GM19351 (cell line): ENCODE measurements around the gene OXNAD1.

ENCODE experiments used
- ATAC-seq: cut with Tn5 transposase; IDR thresholded peaks from one replicate; pipeline ENCODE4 v1.9.1; 2021; ENCODE audit warnings: mild to moderate bottlenecking, moderate library complexity; ENCODE audit not compliant: unreplicated experiment

Gene OXNAD1, protein sequence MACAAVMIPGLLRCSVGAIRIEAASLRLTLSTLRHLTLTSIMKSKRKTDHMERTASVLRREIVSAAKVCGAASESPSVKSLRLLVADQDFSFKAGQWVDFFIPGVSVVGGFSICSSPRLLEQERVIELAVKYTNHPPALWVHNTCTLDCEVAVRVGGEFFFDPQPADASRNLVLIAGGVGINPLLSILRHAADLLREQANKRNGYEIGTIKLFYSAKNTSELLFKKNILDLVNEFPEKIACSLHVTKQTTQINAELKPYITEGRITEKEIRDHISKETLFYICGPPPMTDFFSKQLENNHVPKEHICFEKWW

GRCh38 chr3:16264708-16265454, at the start of gene OXNAD1, which contains the start of gene DPH3:
Gene OXNAD1, plus strand, starts transcription at chr3:16265212. Its CDS starts 5,741 bp downstream, at chr3:16270953.
Gene DPH3, minus strand, starts transcription at chr3:16264943. Its CDS starts 67 bp downstream, at chr3:16264876.
- peak; percentile 98 for ATAC-seq

- no peak for ATAC-seq
These were observed 48.6 kb upstream of the OXNAD1 start for GRCh38 chr3:16216373-16216935.

DNA sequence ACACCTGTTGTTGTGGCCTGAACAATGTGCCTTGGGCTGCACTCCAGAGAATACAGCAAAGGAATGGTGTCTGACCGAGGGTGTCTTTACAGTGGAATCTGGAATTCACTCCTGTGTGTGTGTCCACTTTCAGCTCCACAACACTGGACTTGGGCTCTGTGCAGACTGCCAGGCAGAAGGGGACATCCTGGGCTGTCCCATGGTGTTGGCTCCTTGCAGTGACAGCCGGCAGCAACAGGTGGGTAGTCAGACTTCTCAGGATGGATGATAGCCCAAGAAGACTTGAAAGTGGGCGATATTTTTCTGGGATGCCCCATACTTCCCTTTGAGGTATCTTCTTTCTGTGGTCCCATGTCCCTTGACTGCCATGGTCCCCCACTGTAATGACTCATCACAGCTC, 45.2 kb upstream of the OXNAD1 start:
- ATAC-seq, result no peak

DNA sequence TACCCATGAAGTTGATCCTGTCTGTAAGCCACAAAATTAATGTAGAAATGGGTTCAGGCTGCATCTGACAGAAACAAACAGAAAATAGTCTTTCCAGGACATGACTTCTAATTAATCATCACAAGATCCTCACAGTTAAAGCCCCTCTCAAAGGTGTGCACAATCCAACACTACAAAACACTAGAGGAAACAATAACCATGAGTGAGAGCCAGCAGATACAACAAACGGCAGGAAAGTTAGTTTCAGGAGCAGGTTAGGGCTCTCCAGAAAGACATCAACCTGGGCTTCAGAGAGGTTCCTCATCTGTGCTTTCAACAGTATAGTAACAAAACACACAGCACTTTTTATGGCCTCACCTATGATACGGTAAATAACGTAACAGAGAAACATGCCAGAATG, 43.0 kb upstream of the OXNAD1 start:
- ATAC-seq, result no peak

DNA sequence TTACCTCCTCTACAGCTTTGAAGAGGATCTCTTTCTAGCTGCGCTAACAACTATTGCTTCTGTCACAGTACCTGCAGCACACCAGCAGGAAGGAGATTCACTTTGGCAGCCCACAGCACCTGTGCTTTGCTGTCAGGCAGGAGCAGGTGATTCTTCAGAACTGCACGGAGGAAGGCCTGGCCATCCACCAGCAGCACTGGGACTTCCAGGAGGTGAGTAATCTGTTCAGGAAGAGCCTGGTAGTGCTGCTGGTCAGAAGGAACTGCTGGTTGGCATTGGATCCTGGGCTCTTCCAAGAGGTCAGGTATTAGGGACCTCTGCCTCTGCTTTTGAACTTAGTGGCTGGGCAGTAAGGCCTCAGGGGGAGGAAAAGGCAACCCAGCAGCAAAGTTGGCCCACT, 42.5 kb upstream of the OXNAD1 start:
- ATAC-seq, result no peak

GRCh38 chr3:16224325-16224724, 40.7 kb upstream of the OXNAD1 start:
- no peak for ATAC-seq

DNA sequence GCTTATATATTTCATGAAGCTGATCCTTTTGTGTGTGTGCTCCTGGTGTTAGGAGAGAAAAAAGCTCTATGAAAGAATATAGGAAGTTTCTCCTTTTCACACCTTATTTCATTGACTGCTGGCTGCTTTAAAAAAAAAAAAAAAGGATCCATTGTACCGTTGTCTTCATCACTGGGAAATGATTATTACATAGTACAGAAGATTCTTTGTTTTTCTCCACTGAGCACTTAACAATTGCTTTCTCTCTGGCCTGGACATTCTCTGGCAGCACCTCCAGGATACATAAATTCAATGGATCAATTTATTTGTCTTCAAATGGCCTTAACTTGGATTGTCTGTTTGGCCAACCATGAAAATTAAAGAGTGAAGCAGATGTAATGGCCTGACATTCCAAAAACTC, 37.4 kb upstream of the OXNAD1 start:
- no peak for ATAC-seq

- no peak for ATAC-seq
These were observed 35.3 kb upstream of the OXNAD1 start for GRCh38 chr3:16229681-16230080.

GRCh38 chr3:16231983-16232382, 33.0 kb upstream of the OXNAD1 start:
- no peak for ATAC-seq

DNA sequence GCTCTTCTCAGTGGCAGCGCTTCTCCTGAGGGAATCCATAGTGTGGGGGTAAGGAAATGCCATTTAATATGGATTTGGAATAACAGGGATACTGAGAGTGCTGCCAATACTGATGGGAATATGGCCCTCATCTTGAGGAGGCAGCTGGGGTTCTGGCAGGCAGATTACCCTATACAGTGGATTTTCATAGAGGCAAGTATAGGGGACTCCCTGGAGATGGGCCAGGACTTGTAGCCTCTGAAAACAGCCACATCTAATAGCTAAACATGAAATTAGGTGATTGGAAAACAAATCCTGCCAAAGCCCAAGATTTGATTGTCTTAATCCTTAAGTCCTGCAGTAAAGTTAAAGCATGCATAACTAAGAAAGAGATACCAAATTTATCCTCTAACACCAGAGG, 31.2 kb upstream of the OXNAD1 start:
- ATAC-seq, result no peak

DNA sequence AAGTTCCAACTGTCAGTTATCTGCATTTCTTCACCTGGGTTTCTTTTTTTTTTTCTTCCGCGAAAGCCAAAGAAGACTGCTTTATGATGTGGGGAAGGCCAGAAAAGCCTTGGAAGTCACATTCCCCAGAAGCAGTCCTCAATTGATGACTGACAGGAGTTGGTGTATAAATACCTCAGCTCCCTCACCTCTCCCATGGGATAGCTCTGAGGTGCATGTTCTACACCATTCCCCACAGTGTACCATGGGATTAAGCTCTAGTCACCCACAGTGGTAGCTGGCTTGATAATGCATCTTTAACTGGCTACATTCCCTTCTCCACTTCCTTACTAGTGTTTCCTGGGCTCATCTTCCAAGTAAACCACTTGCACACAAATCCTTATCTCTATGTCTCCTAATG, 30.7 kb upstream of the OXNAD1 start:
- ATAC-seq, result no peak

- ATAC-seq, result no peak
These were observed 28.9 kb upstream of the OXNAD1 start for GRCh38 chr3:16236030-16236639.

DNA sequence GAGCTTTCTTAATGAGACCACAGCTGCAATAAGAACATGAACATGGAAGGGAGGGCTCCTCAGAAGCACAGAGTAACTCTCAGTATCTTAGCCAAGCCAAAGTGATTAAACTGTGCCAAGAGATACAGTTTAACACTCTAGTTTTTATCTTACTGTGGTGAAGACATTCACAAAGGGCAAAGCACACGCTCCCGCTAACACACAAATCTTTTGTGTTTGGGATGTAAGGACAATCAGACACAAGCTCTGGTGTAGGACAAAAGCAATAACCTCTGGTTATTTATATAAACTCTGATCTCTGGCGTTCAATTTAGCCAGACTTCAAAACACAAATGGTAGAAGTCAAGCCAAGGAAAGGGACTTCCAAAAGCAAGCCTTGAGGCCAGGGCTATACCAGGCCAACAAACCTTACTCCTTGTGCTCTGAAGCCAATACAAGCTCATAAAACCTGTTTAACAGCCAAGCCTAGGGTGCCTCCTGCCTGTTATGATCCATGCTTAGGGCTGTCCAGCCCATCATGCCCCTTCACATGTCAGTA, 28.1 kb upstream of the OXNAD1 start:
- ATAC-seq, result no peak

DNA sequence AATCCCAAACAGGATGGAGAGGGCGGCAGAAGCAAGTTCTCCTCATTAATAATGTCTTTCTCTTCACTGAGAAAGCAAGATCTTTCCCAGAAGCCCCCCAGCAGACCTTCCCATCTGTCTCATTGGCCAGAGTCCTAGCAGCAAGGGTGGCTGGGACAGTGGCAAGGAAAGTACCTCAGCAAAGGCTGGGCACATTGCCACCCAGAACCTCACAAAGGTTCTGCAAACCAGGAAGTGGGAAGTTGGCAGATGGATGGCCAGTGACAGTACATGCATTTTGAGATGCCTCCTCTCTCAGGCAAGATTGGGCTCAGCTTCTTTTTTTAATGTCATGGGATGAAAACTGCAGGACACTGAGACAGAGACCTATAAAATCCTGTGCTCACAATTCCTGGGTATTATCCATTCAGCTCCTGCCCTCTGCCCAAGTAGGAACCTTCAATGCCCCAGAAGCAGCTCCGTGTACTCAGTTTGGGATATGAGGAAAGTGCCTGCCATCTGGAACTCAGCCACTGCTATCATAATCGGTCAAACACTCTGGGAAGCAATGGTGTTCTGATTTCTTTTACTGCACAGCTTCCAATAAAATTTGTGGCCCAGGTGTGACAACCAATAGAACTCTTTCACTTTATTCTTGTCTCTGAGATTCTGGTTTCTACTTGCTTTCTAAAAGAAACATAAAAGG, 25.8 kb upstream of the OXNAD1 start:
- ATAC-seq, result no peak

- ATAC-seq, result no peak
These were observed 25.2 kb upstream of the OXNAD1 start for GRCh38 chr3:16239780-16240179.

- no peak for ATAC-seq
These were observed 24.6 kb upstream of the OXNAD1 start for GRCh38 chr3:16240229-16241023.

DNA sequence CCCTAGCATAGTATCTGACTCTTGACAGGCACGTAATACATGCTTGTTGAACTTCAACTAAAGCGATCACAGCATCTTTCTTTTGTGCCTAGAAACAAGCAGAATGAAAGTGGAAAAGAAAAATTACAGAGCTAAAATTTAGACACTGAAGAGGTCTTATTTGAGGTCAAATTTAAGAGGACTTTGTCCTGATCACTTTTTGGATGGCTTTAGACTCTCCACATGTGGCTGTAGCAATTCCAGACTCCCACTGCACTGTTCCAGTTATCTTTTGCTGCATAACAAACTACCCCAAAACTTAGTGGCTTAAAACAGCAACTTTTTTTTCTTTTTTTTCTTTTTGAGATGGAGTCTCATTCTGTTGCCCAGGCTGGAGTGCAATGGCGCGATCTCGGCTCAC, 23.8 kb upstream of the OXNAD1 start:
- ATAC-seq, result no peak

DNA sequence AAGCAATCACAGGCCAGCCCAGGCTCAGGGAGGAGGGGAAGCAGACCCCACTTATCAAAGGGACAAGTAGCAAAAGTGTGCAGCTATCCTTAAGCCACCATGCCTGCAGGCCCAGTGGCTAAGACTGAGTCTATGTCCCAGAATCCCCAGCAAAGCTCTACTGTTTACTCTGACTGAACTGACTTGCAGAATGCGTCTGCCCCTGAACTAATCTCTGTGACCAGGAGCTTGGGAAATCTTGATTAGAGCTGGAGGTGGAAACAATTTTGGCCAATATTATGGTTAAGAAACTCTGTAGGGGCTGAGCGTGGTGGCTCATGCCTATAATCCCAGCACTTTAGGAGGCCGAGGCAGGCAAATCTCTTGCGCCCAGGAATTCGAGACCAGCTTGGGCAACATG, 22.8 kb upstream of the OXNAD1 start:
- ATAC-seq, result no peak

DNA sequence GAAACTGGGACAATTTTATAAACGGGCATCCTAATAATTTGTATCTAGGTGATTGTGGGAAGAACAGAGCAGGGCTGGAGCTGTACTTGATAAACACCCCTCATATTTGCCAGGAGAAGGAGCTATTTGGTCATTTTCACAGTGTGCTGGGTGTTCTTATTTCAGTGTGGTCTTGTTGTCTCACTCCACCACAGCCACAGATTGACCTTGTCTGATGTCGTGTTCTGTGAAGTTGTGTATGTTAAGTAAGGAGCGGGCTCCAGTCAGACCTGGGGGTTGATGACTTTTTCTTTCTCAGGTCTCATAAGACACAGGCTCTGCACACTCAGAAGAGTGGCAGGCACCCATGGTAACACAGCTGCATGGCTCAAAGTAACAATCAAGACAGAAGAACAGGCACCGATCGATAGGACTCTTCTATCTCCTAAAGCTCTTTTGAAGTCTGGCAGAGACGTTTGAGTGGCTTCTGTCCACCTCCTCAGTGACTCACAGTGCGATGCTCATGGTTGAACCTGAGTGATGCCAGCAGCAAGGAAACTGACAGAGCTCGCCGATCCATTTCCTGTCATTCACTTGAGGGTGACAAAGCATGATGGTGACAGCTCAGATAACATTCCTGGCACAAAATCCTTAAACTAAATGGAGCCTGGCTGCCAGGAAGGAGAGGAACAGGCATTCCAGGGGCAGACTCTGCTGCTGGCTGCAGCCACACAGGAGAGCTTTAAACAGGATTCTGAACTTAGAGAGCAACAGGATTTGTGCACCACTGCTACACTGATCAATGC, 21.1 kb upstream of the OXNAD1 start:
- ATAC-seq, result no peak
